ENCODE results near the gene CDC14A. TPM values are rescaled to one million over a fixed set of nuclear protein-coding genes. Genes with fewer than 3 reads are reported as not detected.

The CDC14A gene
- total RNA-seq, 1 donor from 2014 or later, result 21.4 TPM

- no peak for TF ChIP-seq CTCF (IDR thresholded peaks at IDR 0.05; ENCODE audit: unreplicated experiment)
- Mint-ChIP-seq H3K27me3 (ENCODE audit: low read depth) (no peaks in the 10 kb centered on the region), H3K9me3 (no peaks in the 10 kb centered on the region), H3K27ac (peak overlapping the region; percentile 57), H3K36me3 (peaks cover 5% of the 10 kb centered on the region), H3K4me3 (no peak overlapping the region), H3K4me1 (peaks cover 47% of the 10 kb centered on the region)
- DNase-seq (ENCODE audit: low spot score in 2 of 2, unreplicated experiment in 2 of 2), result no peak
Measured at GRCh38 chr1:100360790-100361510, 8.6 kb downstream of the CDC14A start.

GRCh38 chr1:100361511-100362089 is 9.3 kb downstream of the CDC14A start:
- no peak for DNase-seq (ENCODE audit: low spot score in 2 of 2, unreplicated experiment in 2 of 2)
- H3K27ac Mint-ChIP-seq, result peak overlapping the region; percentile 57
- no peaks in the 10 kb centered on the region for H3K9me3 Mint-ChIP-seq
- no peaks in the 10 kb centered on the region for H3K27me3 Mint-ChIP-seq (ENCODE audit: low read depth)
- TF ChIP-seq CTCF (IDR thresholded peaks at IDR 0.05; ENCODE audit: unreplicated experiment), result no peak
- peaks cover 5% of the 10 kb centered on the region for H3K36me3 Mint-ChIP-seq
- peaks cover 52% of the 10 kb centered on the region for H3K4me1 Mint-ChIP-seq
- no peak overlapping the region for H3K4me3 Mint-ChIP-seq

- no peak for DNase-seq (ENCODE audit: low spot score in 2 of 2, unreplicated experiment in 2 of 2)
- TF ChIP-seq CTCF (IDR thresholded peaks at IDR 0.05; ENCODE audit: unreplicated experiment), result no peak
- H3K4me3 Mint-ChIP-seq, result no peak overlapping the region
- peaks cover 43% of the 10 kb centered on the region for H3K4me1 Mint-ChIP-seq
- peak overlapping the region; percentile 29 for H3K27ac Mint-ChIP-seq
- no peaks in the 10 kb centered on the region for H3K27me3 Mint-ChIP-seq (ENCODE audit: low read depth)
- H3K36me3 Mint-ChIP-seq, result peaks cover 5% of the 10 kb centered on the region
- no peaks in the 10 kb centered on the region for H3K9me3 Mint-ChIP-seq
Measured at GRCh38 chr1:100362821-100363466, 10.6 kb downstream of the CDC14A start.

- H3K27ac Mint-ChIP-seq, result no peak overlapping the region
- no peak for TF ChIP-seq CTCF (IDR thresholded peaks at IDR 0.05; ENCODE audit: unreplicated experiment)
- peaks cover 38% of the 10 kb centered on the region for H3K4me1 Mint-ChIP-seq
- no peak overlapping the region for H3K4me3 Mint-ChIP-seq
- DNase-seq (ENCODE audit: low spot score in 2 of 2, unreplicated experiment in 2 of 2), result no peak
- peaks cover 10% of the 10 kb centered on the region for H3K36me3 Mint-ChIP-seq
- no peaks in the 10 kb centered on the region for H3K9me3 Mint-ChIP-seq
- no peaks in the 10 kb centered on the region for H3K27me3 Mint-ChIP-seq (ENCODE audit: low read depth)
Measured at GRCh38 chr1:100363831-100364230, 11.5 kb downstream of the CDC14A start.

GRCh38 chr1:100364697-100365096 is 12.4 kb downstream of the CDC14A start:
- Mint-ChIP-seq H3K27ac (peak overlapping the region; percentile 59), H3K4me3 (no peak overlapping the region), H3K9me3 (peaks cover 5% of the 10 kb centered on the region), H3K36me3 (peaks cover 15% of the 10 kb centered on the region), H3K4me1 (peaks cover 38% of the 10 kb centered on the region), H3K27me3 (ENCODE audit: low read depth) (no peaks in the 10 kb centered on the region)
- no peak for DNase-seq (ENCODE audit: low spot score in 2 of 2, unreplicated experiment in 2 of 2)
- no peak for TF ChIP-seq CTCF (IDR thresholded peaks at IDR 0.05; ENCODE audit: unreplicated experiment)

Data from mesothelial cell of epicardium (in vitro differentiated cells).